ENCODE results near the gene STIM1. TPM values are rescaled to one million over a fixed set of nuclear protein-coding genes. Genes with fewer than 3 reads are reported as not detected.

The STIM1 gene
- total RNA-seq, 6 experiments from 2014 or later = 36.4 to 48.0 (median 40.5) TPM

- ATAC-seq = no peak
- no peak for TF ChIP-seq POLR2A (IDR thresholded peaks at IDR 0.05)
- TF ChIP-seq, protein P1, sequence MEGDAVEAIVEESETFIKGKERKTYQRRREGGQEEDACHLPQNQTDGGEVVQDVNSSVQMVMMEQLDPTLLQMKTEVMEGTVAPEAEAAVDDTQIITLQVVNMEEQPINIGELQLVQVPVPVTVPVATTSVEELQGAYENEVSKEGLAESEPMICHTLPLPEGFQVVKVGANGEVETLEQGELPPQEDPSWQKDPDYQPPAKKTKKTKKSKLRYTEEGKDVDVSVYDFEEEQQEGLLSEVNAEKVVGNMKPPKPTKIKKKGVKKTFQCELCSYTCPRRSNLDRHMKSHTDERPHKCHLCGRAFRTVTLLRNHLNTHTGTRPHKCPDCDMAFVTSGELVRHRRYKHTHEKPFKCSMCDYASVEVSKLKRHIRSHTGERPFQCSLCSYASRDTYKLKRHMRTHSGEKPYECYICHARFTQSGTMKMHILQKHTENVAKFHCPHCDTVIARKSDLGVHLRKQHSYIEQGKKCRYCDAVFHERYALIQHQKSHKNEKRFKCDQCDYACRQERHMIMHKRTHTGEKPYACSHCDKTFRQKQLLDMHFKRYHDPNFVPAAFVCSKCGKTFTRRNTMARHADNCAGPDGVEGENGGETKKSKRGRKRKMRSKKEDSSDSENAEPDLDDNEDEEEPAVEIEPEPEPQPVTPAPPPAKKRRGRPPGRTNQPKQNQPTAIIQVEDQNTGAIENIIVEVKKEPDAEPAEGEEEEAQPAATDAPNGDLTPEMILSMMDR (IDR thresholded peaks at IDR 0.05) = no peak
Measured at GRCh38 chr11:3826721-3827120, 28.7 kb upstream of the STIM1 start.

DNA sequence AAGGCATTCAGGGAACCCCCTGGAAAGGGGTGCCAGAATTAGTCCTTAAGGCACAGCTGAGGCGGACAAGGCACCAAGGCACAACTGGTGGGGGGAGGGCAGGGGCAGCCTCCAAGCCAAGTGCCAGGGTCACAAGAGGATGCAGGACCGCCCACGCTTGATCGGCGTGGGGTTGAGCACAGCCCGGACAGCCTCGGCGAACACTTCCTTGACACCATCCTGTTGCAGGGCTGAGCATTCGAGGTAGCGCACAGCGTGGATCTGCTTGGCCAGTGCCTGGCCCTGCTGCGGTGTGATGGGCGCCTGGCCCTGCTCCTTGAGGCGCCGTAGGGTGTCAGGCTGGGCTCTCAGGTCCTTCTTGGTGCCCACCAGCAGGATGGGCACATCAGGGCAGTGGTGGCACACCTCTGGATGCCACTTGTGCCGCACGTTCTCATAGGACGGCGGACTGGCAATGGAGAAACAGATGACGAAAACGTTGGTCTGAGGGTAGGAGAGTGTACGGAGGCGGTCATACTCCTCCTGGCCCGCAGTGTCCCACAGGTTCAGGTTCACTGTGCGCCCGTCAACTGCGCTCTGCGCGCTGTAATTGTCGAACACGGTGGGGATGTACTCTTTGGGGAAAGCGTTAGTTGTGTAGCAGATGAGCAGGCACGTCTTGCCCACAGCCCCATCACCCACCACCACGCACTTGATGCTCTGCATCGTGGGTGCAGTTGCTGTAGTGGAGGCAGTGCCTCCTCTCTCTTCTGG, 27.9 kb upstream of the STIM1 start:
- no peak for TF ChIP-seq POLR2A (IDR thresholded peaks at IDR 0.05)
- TF ChIP-seq, protein P1 (IDR thresholded peaks at IDR 0.05) = no peak
- Histone ChIP-seq H3K27me3 (no peaks in the 10 kb centered on the region), H3K4me1 (peaks cover 0 to 10% (median 0%) of the 10 kb centered on the region in 4 donors), H3K27ac (no peak overlapping the region), H3K9me3 (no peaks in the 10 kb centered on the region), H3K4me3 (no peak overlapping the region), H3K36me3 (peaks cover 0 to 14% (median 12%) of the 10 kb centered on the region in 4 donors)
- intact Hi-C loops (cut with DNase I) = no loop called here
- WGBS (ENCODE audit: insufficient coverage, low coverage, low lambda C conversion rate, missing lambda C conversion rate) = 92% methylated on average over 14 of the region's 35 CpGs
- DNase-seq (no peak), ATAC-seq (no peak)

More at GRCh38 chr11:3826721-3827120, 28.7 kb upstream of the STIM1 start:
- Histone ChIP-seq H3K4me1 (peaks cover 0 to under 1% (median 0%) of the 10 kb centered on the region in 4 donors), H3K27ac (no peak overlapping the region), H3K36me3 (peaks cover 0 to 14% (median 12%) of the 10 kb centered on the region in 4 donors), H3K4me3 (no peak overlapping the region), H3K9me3 (no peaks in the 10 kb centered on the region), H3K27me3 (no peaks in the 10 kb centered on the region)
- intact Hi-C loops (cut with DNase I) = no loop called here
- WGBS (ENCODE audit: insufficient coverage, low coverage, low lambda C conversion rate, missing lambda C conversion rate) = 100% methylated on average over 3 of the region's 3 CpGs
- DNase-seq = no peak

- Histone ChIP-seq H3K36me3 (peaks cover 0 to 14% (median 12%) of the 10 kb centered on the region in 4 donors), H3K9me3 (no peaks in the 10 kb centered on the region), H3K27me3 (no peaks in the 10 kb centered on the region), H3K27ac (no peak overlapping the region), H3K4me1 (peaks cover 0 to 11% (median 0%) of the 10 kb centered on the region in 4 donors), H3K4me3 (no peak overlapping the region)
- ATAC-seq (no peak), DNase-seq (no peak)
- WGBS (ENCODE audit: insufficient coverage, low coverage, low lambda C conversion rate, missing lambda C conversion rate) = 91% methylated on average over 3 of the region's 3 CpGs
- intact Hi-C loops (cut with DNase I) = no loop called here
- TF ChIP-seq, protein P1 (IDR thresholded peaks at IDR 0.05) = no peak
- TF ChIP-seq POLR2A (IDR thresholded peaks at IDR 0.05) = no peak
Measured at GRCh38 chr11:3830088-3830487, 25.4 kb upstream of the STIM1 start.

GRCh38 chr11:3830730-3831129, 24.7 kb upstream of the STIM1 start:
- intact Hi-C loops (cut with DNase I) = no loop called here
- H3K4me3 ChIP-seq = no peak overlapping the region
- no peaks in the 10 kb centered on the region for H3K27me3 ChIP-seq
- peaks cover 0 to 11% (median 0%) of the 10 kb centered on the region in 4 donors for H3K4me1 ChIP-seq
- H3K9me3 ChIP-seq = no peaks in the 10 kb centered on the region
- DNase-seq = no peak
- TF ChIP-seq POLR2A (IDR thresholded peaks at IDR 0.05) = no peak
- TF ChIP-seq, protein P1 (IDR thresholded peaks at IDR 0.05) = no peak
- H3K27ac ChIP-seq = peak overlapping the region in 1 of 3 donors; percentile 20
- peak in 1 of 4 donors; percentile 14 for ATAC-seq
- no CpG with 5 or more reads among the region's 1 CpG for WGBS (ENCODE audit: insufficient coverage, low coverage, low lambda C conversion rate, missing lambda C conversion rate)
- H3K36me3 ChIP-seq = peaks cover 0 to 14% (median 12%) of the 10 kb centered on the region in 4 donors

Measured in right lobe of liver (tissue), 6 donors.